Psoas muscle (tissue), 8 donors: ENCODE results near the gene AMN. TPM values are rescaled to one million over a fixed set of nuclear protein-coding genes. Genes with fewer than 3 reads are reported as not detected.

Source experiments
- ATAC-seq, 4 donors: fragments of 200-7000 bp; cut with Tn5 transposase; one replicate each; pipeline ENCODE4 v1.9.1; 2020; ENCODE audit warnings: moderate library complexity in 3 of 4, mild to moderate bottlenecking in 2 of 4
- DNase-seq, 2 donors: peaks; one replicate each; pipeline ENCODE4 v3.0.0-alpha.2; 2020
- H3K27ac ChIP-seq: fragments of 200-600 bp; one replicate; pipeline ENCODE4 v1.8.0; 2022
- H3K27me3 ChIP-seq, 3 donors: fragments of 200-600 bp in 1 of 3; one replicate each; pipeline versions ENCODE4 v1.6.1 to v1.8.0; 2013 to 2022; ENCODE audit warnings: low read length in 2 of 3, mild to moderate bottlenecking in 2 of 3, moderate library complexity in 1 of 3; ENCODE audit not compliant: insufficient read depth in 3 of 3
- H3K36me3 ChIP-seq, 2 donors: fragments of 200-600 bp in 1 of 2; one replicate each; pipeline versions ENCODE4 v1.6.1 to v1.8.0; 2013 to 2022; ENCODE audit warnings: low read depth in 1 of 2, mild to moderate bottlenecking in 1 of 2, moderate library complexity in 1 of 2; ENCODE audit not compliant: insufficient read depth in 1 of 2
- H3K4me1 ChIP-seq: fragments of 200-600 bp; one replicate; pipeline ENCODE4 v1.8.0; 2022
- H3K4me3 ChIP-seq: fragments of 200-600 bp; one replicate; pipeline ENCODE4 v1.8.0; 2022; ENCODE audit warnings: mild to moderate bottlenecking
- H3K9me3 ChIP-seq: fragments of 200-600 bp; one replicate; pipeline ENCODE4 v1.8.0; 2022
- CTCF ChIP-seq: fragments of 200-600 bp; IDR thresholded peaks from one replicate; pipeline ENCODE4 v1.8.0; 2022; ENCODE audit warnings: antibody characterized with exemption
- WGBS, 3 donors: extraction: QIAGEN DNeasy Blood & Tissue Kit; methylation state at CpG; one replicate each; pipeline versions ENCODE4 v1.1.6 to v1.1.7; 2013; 5-methylcytosine and 5-hydroxymethylcytosine counted together
- intact Hi-C, 2 donors: fragments of 100-400 bp; cut with DNase I; formaldehyde crosslinking; loops; one replicate each; pipeline versions ENCODE4 v1.11.0 to v1.14.2; 2022
- polyA plus RNA-seq, 3 donors: library from polyadenylated mRNA; stranded (reverse); fragments of 200-250 nt; gene quantifications; one replicate each; pipeline ENCODE4 v1.2.3, GENCODE V29; 2013
- total RNA-seq, 4 donors: library from RNA; stranded (reverse); fragmentation: NEBNext Ultra II Directional in 2 of 4; extraction: Animal tissue kit (Norgen Biotek cat#: 25700) in 2 of 4; gene quantifications; one replicate each; pipeline versions ENCODE4 v1.2.1 to v1.2.4, GENCODE V29; 2021 to 2023
- donor health status: healthy with polysubstance abuse.
- donor health status: DM: no; HTN: no; CAD: no; lungs with moderate emphysema.
- donor health status: Bipolar disorder and iron deficiency.
- donor health status: healthy.
- donor health status: DM: yes; HTN: yes; CAD: no.
- donor health status: DM: no; HTN: no; CAD: no.
- donor health status: DM: no; HTN: no; CAD: no.
- donor health status: DM: yes; HTN: yes; CAD: no.

The AMN gene
- total and polyA plus RNA-seq, 7 donors = 0.18 to 0.19 (median 0.18) TPM; not detected in 4

GRCh38 chr14:102903889-102904512 lies 18.5 kb upstream of the AMN start:
- peaks cover 0 to 41% of the 10 kb centered on the region in 2 donors for H3K36me3 ChIP-seq
- intact Hi-C loops = no loop called here
- WGBS, 3 donors = 96 to 99% (median 98%) methylated on average over 7 of the region's 7 CpGs
- H3K27me3 ChIP-seq = no peaks in the 10 kb centered on the region
- no peaks in the 10 kb centered on the region for H3K4me1 ChIP-seq
- H3K4me3 ChIP-seq = no peak overlapping the region
- TF ChIP-seq CTCF = no peak
- ATAC-seq (no peak), DNase-seq (peak in 1 of 2 donors; percentile 35)
- H3K27ac ChIP-seq = no peak overlapping the region
- no peaks in the 10 kb centered on the region for H3K9me3 ChIP-seq

GRCh38 chr14:102905116-102906108 lies 17.1 kb upstream of the AMN start:
- intact Hi-C loops = no loop called here
- no peak overlapping the region for H3K27ac ChIP-seq
- WGBS, 3 donors = 95 to 96% (median 95%) methylated on average over 38 of the region's 38 CpGs
- no peak for TF ChIP-seq CTCF
- H3K4me3 ChIP-seq = no peak overlapping the region
- H3K36me3 ChIP-seq = peaks cover 0 to 41% of the 10 kb centered on the region in 2 donors
- no peaks in the 10 kb centered on the region for H3K4me1 ChIP-seq
- no peak for ATAC-seq
- H3K9me3 ChIP-seq = no peaks in the 10 kb centered on the region
- no peak for DNase-seq
- no peaks in the 10 kb centered on the region for H3K27me3 ChIP-seq

GRCh38 chr14:102906616-102907302 lies 15.7 kb upstream of the AMN start:
- H3K4me3 ChIP-seq = no peak overlapping the region
- 94 to 96% (median 94%) methylated on average over 27 to 30 of the region's 30 CpGs for WGBS, 3 donors
- H3K4me1 ChIP-seq = no peaks in the 10 kb centered on the region
- no peak overlapping the region for H3K27ac ChIP-seq
- intact Hi-C loops = no loop called here
- no peaks in the 10 kb centered on the region for H3K27me3 ChIP-seq
- DNase-seq (no peak), ATAC-seq (no peak)
- H3K36me3 ChIP-seq = peaks cover 0 to 37% of the 10 kb centered on the region in 2 donors
- no peak for TF ChIP-seq CTCF
- no peaks in the 10 kb centered on the region for H3K9me3 ChIP-seq

GRCh38 chr14:102907303-102907844 lies 15.1 kb upstream of the AMN start:
- intact Hi-C loops = no loop called here
- ATAC-seq (no peak), DNase-seq (peak in 1 of 2 donors; percentile 39)
- TF ChIP-seq CTCF = no peak
- Histone ChIP-seq H3K9me3 (no peaks in the 10 kb centered on the region), H3K27me3 (no peaks in the 10 kb centered on the region), H3K36me3 (peaks cover 0 to 37% of the 10 kb centered on the region in 2 donors), H3K4me3 (no peak overlapping the region), H3K4me1 (no peaks in the 10 kb centered on the region), H3K27ac (no peak overlapping the region)
- whole genome bisulfite sequencing, 3 donors = 96% methylated on average over 32 to 33 of the region's 33 CpGs
